Putamen (tissue), 1 donor: ENCODE data around the gene SPARCL1.
"Not testable (repeated sequence)": the region's sequence is repeated elsewhere in the genome, so short reads cannot be mapped to it uniquely, and the experiment has no call there.

Experiments
- DNase-seq: peaks from one replicate; pipeline ENCODE4 v3.0.0-alpha.2; 2016; ENCODE audit warnings: low spot score

SPARCL1 gene

GRCh38 chr4:87446375-87446774, 82.8 kb downstream of the SPARCL1 start:
- not testable (repeated sequence) for DNase-seq

DNA sequence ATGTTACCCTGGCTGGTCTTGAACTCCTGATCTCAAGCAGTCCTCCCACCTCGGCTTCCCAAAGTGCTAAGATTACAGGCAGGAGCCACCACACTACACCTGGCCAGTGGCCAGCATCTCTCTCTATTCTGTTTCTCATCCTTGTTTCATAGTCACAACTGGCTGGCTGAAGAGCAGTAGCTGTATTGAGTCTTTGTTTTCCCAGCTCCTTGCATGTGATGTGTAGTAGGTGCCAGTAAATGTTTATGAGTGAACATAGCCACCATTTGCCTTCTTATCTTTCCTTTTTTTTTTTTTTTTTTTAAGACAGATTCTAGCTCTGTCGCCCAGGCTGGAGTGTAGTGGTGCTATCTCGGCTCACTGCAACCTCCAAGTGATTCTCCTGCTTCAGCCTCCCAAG, 83.2 kb downstream of the SPARCL1 start:
- no peak for DNase-seq

DNA sequence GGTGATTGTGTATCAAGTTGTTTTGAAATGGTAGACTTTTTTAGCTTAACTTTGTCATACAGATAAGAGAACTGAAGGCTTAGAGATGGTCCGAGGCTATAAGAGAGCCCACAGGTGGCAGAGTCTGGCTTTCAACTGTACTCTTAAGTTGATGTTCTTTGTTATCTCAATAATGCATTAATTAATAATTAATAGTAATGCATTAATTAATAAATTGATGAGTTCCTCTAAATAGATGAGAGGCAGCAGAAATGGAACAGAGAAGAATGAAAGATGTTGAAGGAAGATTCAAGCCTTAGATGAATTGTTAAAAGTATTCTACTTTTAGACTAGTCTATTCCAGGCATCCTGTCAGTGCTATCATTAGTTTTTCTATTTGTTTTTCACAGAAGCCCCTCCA, 84.4 kb downstream of the SPARCL1 start:
- DNase-seq: no peak

DNA sequence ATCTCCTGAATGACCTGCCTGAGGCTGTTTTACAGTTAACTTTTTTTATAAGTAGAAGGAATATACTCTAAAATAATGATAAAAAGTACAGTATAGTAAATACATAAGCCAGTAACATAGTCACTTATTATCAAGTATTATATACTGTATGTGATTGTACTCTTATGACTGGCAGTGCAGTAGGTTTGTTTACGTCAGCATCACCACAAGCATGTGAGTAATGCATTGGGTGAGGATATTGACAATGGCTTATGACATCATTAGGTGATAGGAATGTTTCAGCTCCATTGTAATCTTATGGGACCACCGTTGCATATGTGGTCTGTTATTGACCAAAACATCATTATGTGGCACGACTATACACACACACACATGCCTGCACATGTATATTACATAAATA, 86.3 kb downstream of the SPARCL1 start:
- no peak for DNase-seq

DNA sequence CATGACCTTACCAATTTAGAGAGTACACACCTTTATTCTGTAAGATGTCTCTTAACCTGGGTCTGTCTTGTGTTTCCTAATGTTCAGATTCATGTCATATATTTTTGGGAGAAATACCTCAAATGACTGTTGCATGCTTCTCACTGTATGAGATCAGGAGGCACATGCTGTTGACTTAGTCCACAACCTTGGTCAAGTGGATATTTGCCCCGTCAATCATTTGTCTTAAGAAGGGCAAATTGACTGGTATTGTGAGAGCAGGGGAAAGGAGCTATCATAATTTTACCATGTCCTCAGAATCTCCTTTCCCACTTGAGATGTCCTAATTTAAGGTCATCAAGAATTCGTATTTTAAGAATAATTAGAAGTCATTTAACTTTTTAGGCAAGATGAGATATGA, 95.8 kb downstream of the SPARCL1 start:
- no peak for DNase-seq

DNA sequence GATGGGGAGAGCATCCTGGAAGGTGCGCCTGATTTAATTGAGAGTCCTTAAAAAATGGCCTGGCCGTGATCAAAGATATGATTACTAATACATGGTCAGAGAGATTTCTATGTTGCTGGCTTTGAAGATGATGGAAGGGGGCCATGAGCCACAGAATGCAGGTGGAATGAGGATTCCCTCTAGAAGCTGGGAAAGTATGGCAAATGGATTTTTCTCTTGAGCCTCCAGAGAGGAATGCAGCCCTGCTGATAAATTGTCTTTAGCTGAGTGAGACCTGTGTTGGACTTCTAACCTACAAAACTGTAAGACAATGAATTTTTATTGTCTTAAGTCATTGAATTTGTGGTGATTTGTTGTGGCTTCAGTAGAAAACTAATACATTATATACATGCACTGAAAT, 99.1 kb downstream of the SPARCL1 start:
- no peak for DNase-seq

GRCh38 chr4:87428979-87429378, 100.2 kb downstream of the SPARCL1 start:
- no peak for DNase-seq

DNA sequence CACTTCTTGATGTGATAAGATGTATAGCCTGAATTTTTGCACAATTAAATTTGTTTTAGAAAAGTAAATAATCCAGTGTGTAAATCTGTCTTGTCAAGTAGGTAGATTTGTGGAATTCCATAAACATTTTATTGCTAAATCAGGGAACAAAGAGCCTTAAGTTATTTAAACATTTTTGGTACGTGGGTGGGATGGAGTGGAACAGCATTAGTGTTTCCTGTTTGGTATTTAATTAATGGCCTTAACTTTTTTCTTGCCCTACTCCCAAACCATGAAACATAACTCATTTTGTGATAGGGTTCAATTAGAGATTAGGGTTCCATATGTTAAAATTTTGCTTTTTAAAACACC, 101.7 kb downstream of the SPARCL1 start:
- no peak for DNase-seq

- DNase-seq: no peak
Measured at GRCh38 chr4:87426865-87427517, 102.2 kb downstream of the SPARCL1 start.

DNA sequence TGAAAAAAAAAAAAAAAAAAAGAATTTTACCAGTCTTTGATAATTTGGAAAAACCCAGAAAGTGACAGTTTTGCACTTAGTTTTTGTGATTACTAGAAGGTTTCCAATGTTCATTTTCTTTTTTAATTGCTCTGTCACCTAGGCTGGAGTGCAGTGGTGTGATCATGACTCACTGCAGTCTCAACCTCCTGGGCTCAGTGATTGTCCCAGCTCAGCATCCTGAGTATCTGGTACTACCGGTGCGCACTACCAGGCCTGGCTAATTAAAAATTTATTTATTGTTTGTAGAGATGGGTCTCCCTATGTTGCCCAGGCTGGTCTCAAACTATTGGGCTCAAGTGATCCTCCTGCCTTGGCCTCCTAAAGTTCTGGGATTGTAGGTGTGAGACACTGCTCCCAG, 103.5 kb downstream of the SPARCL1 start:
- no peak for DNase-seq

GRCh38 chr4:87424099-87424543, 105.1 kb downstream of the SPARCL1 start:
- not testable (repeated sequence) for DNase-seq
